ENCODE measurements around the gene PDZD11.
"Not testable (repeated sequence)": the region's sequence is repeated elsewhere in the genome, so short reads cannot be mapped to it uniquely, and the experiment has no call there.

PDZD11 gene

DNA sequence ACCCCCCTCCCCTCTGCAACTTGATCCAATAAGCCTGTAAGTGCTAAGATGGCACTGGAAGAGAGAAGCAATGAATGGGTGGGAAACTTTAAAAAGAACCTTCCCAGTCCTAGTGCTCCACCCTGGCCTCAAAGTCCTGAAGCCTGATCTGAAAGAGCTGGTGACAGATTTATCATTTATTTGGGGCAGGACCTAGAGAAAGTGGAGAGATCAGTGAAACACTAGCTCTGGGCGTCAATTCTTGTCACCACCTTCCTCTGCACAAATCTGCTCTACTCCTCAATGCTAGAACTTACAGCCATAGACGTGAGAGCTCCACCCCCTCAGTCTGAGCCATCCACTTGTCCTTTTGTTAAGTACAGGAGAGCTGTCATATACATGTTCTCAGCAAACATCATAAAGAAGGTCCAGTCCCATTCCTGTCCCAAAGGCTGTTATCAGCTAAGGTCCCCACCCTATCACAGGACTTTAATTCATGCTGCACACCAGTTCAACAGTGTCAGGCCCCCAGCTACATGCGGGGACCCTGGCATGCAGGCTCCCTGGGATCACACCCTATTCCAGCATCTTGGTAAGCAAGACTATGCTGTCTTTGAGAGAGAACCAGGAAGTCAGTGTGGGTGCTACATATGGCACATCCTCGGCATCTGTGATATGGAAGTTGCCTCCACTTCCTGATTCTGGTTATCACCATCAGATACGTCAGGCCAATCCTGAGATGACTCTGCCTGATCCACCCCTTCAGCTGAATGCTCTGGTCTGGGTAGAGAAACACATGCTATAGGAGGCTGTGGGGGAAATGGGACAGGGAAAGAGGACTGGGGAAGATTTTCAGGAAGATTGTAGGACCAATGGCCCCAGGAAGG lies 32.1 kb downstream of the PDZD11 start:
- DNase-seq (ENCODE audit: low read depth in 2 of 3, low spot score in 2 of 3): no peak

DNA sequence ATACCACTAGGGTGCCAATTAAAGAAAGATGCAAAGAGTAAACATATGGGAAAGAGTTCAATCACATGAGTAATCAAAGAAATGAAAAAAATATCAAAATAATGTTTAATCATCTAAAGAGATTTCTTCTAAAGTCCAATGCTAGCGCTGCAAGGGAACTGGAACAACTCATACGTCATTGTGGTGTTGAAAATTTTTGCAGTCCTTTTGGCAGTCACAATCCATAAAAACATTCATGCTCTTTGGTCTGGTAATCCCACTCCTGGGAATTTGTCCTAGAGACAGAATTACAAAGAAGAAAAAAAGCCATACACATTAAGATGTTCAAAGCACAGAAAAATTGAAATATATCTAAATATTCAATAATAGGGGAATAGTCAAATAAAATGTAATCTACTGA lies 34.3 kb downstream of the PDZD11 start:
- no peak for DNase-seq (ENCODE audit: low read depth in 2 of 3, low spot score in 2 of 3)

DNA sequence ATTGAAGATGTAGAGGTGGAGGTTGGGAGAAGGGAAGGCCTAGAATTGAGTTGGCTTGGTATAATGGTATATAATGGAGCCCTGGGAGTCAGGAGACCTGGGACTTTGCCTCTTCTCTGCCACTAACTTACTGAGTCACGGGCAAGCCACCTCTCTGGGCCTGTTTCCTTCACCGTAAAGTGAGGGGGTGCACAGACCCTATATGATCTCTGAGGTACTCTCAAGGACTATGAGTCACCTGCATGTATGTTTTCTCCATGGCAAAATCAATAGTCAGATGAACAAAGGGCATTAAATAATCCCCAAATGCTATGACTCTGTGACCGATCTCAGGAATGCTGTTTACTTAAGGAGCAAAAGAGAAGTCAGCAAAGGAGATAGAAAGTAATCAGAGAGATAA lies 34.8 kb downstream of the PDZD11 start:
- no peak for DNase-seq (ENCODE audit: low read depth in 2 of 3, low spot score in 2 of 3)

DNA sequence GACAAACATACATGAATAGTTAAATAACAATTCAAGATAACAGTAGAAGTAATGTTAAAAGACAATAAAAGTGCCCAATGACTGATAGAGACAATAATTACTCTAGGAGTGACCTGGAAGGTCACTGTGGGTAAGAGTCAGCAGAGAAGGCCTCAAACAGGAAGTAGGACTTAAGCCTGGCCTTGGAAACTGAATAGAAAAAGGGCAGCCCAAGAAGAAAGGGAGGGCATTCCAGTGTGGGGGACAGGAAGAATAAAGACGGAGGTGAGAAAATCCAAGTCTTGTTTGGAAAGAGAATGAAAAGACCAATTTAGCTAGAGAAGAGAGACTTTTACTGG lies 35.7 kb downstream of the PDZD11 start:
- DNase-seq (ENCODE audit: low read depth in 2 of 3, low spot score in 2 of 3): no peak

- DNase-seq (ENCODE audit: low read depth in 2 of 3, low spot score in 2 of 3): no peak
Measured at GRCh38 chrX:70253377-70254062, 36.2 kb downstream of the PDZD11 start.

DNA sequence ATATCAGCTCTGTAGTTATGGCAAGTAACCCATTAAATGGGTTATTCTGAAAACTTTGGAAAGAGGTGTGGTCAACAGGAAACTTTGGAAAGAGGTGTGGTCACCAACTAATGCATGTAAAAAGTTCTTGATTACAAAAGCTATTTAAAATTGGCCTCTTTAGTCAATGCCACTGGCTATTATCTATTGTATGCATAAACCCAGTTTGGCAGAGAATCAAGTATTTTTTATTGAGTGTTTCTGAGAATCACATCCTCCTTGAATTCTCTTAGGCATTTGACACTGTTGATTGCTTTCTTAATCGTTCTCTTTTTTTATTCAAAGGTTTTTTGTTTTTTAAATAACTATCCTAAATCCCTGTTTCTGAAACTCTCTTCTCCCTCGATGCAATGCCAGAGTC lies 37.2 kb downstream of the PDZD11 start:
- no peak for DNase-seq (ENCODE audit: low read depth in 2 of 3, low spot score in 2 of 3)

DNA sequence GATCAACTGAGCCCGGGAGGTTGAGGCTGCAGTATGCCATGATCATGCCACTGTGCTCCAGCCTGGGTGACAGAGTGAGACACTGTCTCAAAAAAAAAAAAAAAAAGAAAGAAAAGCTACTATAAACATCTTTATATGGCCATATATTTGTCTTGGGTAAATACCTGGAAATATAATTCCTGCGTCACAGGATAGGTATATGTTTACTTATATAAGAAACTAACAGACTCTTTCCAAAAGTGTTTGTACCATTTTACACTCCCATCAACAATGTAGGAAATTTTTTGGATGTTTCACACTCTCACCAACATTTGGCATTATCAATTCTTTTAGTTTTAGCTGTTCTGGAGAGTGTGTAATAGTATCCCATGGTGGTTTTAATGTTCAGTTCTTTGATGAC lies 42.5 kb downstream of the PDZD11 start:
- DNase-seq (ENCODE audit: low read depth in 2 of 3, low spot score in 2 of 3): no peak

DNA sequence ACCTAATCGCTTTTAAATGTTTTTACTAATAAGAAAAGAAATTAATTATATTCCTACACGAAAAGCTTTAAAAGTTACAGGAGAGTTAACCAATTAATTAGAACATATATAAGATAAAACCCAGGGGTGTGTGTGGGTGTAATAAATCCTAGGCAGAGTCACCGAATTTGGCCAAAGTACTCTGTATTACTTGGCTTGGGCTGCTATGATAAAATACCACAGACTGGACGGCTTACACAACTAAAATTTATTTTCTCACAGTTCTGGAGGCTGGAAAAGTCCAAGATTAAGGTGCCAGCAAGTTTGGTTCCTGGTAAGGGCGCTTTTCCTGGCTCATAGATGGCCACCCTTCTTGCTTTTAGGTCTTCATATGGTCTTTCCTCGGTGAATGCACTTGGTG lies 44.8 kb downstream of the PDZD11 start:
- DNase-seq (ENCODE audit: low read depth in 2 of 3, low spot score in 2 of 3): no peak

DNA sequence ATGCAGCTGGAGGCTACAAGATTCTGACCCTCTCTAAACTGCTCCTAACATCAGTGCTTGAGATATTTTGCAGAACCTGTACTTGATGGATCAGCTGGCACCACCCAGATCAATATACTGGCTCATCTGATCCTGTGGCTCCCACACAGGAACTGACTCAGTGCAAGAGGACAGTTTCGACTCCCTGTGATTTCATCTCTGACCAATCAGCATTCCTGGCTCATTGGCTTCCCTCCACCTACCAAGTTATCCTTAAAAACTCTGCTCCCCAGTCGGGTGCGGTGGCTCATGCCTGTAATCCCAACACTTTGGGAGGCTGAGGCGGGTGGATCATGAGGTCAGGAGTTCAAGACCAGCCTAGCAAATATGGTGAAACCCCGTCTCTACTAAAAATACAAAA lies 46.1 kb downstream of the PDZD11 start:
- DNase-seq (ENCODE audit: low read depth in 2 of 3, low spot score in 2 of 3): not testable (repeated sequence)

- DNase-seq (ENCODE audit: low read depth in 2 of 3, low spot score in 2 of 3): no peak
Measured at GRCh38 chrX:70241501-70241900, 48.2 kb downstream of the PDZD11 start.

- no peak for DNase-seq (ENCODE audit: low read depth in 2 of 3, low spot score in 2 of 3)
Measured at GRCh38 chrX:70240751-70241150, 49.0 kb downstream of the PDZD11 start.

Measured in activated CD8-positive, alpha-beta memory T cell treated with anti-CD3 and anti-CD28 coated beads for 48 hours (primary cell).